HG03520 (cell line): ENCODE data around the gene PAQR4.
"Not testable (repeated sequence)": the region's sequence is repeated elsewhere in the genome, so short reads cannot be mapped to it uniquely, and the experiment has no call there.

Source experiments
- ATAC-seq: cut with Tn5 transposase; IDR thresholded peaks from one replicate; pipeline ENCODE4 v1.9.1; 2021; ENCODE audit warnings: mild to moderate bottlenecking, moderate library complexity; ENCODE audit not compliant: unreplicated experiment

The PAQR4 gene

DNA sequence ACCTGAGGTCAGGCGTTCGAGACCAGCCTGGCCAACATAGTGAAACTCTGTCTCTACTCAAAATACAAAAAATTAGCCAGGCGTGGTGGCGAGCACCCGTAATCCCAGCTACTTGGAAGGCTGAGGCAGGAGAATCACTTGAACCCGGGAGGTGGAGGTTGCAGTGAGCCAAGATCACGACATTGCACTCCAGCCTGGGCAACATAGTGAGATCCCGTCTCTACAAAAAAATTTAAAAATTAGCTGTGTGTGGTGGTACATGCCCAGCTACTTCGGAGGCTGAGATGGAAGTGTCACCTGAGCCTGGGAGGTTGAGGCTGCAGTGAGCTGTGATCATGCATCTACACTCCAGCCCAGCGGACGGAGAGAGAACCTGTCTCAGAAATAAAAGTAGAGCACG, 25.4 kb upstream of the PAQR4 start:
- not testable (repeated sequence) for ATAC-seq

DNA sequence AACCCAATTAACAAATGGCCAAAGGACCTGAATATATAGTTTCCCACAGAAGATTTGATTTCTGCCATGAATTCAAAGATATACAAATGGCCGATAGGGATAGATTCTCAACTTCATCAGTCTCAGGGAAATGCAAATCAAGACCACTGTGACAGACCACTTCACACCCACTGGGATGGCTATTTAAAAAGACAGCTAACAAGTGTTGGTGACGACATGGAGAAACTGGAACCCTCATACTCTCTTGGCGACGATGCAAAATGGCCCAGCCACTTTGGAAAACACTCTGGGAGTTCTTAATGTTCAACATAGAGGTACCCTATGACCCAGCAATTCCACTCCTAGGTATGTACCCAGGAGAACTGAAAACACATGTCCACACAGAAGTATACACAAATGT, 22.5 kb upstream of the PAQR4 start:
- no peak for ATAC-seq

DNA sequence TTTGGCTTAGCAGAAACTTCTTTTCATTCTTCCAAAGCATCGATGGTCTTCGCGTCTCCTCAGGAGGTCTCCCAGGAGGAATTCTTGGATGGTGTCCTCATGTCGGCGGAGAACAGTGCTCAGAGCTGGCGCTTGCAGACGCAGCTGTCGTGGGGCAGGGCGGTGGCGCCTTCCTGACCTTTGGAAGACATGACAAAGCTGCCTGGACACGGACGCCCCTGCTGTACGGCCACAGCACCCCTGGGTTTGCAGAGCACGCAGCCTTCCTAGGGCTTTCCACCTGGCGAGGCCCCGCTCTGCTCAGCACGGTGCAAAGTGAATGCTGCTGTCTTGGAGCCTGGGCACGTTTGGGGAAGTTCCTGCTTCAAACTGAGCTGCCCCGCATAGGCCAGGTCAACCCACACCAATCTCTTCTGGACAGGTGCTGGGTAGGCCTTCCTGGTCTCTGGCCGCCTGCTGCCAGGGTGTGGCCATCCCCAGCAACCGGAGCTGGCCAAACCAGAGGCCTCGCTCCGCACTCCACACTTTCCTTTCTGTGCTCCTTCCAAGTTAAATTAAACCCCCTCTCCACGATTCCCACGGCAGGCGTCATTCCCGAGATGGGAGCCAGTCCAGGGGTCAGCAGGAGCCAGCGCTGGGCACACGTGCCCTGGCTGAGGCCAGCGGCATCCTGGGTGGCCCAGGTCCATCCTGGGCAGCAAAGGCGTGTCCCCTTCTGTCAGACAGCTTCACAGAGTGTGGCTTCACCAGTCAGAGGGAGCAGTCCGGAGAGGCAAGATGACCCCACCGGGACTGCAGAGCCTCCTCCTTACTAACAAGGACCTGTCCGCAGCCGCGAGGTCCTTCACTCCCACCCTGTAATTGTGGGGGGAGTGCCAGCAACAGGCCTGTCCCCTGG, 20.1 kb upstream of the PAQR4 start:
- no peak for ATAC-seq

DNA sequence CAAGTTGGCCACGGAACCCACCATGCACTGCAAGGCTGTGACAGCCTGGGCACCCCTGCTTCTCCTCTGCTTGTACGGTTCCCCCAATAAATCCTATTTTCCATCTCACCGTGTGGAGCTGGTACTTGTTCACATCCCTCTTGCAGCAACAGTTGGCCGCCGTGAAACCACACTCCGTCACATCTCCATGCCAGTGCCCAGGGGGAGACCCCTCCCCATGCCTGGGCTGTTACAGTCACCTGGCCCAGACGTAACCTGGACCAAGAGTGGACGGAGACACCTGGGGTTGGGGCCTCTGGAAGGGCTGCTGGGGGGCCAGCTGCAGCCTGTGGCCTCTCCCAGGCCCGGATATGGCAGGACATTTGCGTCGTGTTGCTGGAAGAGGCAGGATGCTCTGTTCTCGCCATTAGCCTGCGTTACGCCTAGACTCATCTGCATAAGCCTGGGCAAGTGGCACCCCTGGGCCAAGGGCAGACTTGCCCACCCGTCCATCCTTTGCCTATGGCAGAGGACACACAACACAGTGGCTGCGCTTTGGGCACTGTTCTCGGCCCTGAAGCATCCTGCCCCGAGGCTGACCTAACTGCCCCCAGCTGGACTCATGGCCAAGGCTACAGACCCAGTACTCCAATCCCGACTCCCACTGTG, 19.3 kb upstream of the PAQR4 start:
- ATAC-seq = no peak

DNA sequence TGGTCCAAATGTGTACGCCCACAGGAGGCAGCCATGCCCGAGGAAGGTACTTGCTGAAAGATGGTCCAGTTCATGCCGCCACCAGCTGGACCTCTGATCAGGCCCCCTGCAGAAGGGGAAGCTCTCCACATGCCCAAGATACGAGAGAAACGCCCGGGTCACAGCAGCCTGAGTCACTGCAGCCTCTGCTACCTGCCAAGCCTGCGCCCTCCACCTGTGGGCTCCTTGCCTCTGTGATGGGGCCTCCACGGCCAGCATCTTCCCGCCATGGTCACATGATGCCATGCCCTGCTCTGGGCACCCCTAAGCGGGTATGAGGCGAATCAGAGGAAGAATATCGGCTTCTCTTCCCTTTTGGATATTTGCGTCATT, 18.8 kb upstream of the PAQR4 start:
- no peak for ATAC-seq

DNA sequence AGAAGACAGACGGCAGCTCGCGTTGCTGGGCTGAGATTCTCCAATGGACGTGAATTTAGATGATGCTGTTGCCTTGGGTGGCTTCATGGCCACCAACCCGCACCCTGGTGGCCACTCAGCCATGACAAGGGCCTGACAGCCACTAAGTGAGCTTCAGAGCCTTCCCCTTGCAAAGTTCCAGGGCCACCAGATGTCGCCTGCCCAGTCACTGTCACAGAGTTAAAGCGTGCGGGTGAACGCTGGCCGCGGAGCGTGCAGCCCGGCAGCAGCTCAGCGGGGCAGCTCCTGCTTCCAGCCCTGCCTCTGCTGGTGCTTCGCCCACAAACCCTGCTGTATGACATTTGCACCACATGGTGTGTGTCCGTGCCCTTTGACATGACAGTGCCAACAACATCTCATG, 18.4 kb upstream of the PAQR4 start:
- ATAC-seq = no peak

DNA sequence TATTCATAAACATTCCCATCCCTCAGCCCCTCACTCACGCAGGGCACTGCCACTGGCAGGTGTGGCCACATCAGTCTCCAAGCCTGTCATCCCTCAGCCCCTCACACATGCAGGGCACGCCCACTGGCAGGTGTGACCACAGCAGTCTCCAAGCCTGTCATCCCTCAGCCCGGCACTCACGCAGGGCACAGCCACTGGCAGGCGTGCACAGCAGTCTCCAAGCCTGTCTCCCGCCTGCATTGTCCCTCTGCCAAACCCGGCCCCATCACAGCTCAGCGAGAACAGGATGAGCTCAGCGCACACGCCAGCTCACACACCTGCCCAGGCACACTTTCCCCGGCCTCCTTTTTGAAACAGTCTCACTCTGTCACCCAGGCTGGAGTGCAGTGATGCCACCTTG, 16.5 kb upstream of the PAQR4 start:
- ATAC-seq = no peak

DNA sequence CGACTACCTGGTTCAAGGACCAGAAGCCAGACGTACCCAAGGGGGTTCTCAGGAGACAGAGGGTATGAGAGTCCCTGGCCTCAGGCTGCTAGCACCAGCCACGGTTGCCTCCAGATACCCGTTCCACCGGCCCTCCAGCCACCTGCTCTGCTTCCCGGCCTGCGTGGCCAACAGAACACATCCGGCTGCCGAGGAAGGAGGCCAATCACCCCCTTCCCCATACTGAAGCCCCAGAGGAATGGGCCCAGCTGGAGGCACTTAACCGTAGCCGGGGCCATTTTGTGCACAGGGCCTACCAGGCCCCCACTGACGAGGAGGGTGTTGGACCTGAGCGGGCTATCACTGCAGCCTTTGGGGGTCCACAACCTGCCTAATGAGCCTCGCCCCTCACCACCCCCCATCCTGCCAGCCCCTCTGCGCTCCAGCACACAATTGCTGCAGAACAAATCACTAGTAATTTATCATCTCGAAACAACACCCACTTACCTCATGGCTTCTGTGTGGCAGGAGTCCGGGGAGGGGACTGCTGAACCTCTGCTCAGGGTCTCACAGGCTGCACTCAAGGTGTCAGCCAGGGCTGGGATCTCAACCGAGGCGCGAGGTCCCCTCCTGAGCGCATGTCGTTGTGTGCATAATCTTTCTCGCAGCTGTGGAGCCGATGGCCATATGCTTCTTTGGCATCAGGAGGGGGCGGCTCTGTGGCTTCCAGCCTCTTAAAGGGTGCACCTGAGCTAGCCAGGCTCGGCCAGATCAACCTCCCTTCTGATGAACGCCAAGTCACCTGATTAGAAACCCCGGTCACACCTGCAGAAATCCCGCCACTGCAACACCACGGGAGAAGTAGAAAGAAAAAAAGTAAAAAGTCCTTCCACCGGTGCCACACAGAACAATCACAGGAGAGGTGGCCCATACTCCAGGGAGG, 15.2 kb upstream of the PAQR4 start:
- no peak for ATAC-seq

DNA sequence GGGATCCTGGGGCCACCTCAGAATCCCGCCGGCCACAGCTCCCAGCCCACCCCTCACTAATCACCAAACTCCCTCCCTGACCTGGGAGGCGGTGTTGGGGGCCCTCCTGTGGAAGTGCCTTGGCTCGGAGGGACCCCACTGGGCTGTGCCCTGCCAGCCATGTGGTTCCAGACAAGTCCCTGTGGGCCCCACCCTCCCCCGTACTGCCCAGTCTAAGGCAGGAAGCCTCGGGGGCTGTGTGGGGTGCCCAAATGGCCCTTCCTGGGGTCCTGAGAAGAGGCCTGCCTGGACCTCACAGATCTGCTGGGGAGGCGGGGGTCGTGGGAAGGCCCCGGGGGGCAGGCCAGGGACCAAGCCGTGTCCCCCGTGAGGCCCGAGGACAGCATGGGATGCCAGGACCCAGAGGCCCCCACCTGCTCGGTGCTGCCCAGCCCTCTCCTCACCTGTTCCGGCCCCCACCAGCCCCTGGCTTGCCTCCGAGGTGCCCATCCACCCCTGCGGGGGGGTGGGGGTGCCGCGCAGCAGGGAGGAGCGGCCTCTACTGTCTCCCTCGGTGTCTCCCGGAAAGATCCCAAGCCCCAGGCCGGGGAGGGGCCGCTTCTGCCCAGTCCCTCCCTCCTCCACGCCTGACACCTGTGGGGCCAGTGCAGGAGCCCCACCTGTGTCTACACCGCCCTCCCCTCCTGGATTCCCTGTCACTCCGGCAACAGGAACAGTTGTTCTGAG, 14.3 kb upstream of the PAQR4 start:
- no peak for ATAC-seq

DNA sequence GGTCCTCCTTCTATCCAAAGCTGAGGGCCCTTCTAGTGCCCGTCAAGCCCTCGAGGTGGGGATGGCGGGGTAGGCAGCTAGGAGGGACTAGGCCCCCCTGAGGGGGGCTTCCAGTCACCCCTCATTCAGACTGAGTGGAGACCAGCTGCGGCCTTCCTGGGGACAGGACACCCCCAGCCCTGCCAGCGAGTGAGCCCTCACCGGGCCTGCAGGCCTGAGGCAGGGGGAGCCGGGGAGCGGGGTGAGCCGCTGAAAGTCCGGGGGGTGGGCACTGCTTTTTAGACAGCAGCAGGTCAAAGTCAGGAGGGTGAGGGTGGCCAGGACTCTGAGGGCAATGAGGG, 13.7 kb upstream of the PAQR4 start:
- ATAC-seq = no peak

DNA sequence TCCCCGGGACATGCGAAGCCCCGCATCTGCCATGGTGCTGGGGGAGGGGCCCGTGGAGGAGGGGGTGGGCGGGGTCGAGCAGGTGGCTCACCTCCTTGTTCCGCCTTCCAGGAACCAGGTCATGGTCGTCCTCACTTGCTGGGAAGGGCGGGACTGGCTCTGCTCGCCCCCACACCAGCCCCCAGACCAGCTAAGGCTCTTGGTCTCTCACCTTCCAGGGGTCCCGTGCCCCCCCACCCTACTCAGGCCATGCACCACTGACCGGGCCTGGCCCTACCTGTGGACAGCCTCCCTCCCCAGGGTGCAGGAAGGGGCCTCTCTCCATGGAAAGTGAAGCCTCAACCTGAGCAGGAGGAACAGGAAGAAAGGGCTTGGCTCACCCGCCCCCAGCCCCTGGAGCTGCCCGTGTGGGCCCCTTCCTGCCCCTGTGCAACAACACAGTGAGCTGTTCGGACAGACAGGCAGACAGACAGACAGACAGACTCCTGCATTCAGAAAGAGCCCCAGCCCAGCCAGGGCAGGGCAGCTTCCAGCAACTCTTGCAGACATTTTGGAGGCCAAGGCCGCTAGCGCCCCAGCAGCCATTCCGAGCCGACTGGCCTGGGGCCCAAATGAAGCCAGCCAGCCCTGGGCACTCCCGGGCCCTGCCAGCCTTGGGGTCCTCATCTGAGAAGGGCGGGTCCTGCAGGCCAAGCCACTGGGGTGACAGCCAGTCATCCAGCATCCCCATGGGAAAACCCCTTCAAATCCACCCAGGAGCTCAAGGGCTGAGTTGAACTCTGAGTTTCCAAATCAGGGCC, 13.2 kb upstream of the PAQR4 start:
- ATAC-seq = no peak

DNA sequence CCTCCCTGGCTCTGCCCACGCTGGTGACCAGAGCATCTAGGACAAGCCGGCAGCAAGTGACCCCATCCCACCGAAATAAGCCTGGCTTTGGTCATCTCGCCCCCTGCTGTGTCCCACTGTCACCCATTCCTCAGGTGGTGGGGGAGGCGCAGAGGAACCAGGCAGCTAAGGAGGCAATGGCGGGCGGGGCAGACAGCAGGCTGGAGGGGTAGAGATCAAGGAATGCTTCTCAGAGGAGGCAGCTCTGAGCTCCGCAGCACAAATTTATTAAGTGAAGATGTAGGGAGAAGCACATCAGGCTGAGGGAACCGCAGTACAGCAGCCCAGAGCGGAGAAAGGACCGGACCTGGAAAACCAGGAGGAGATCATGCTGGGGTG, 12.6 kb upstream of the PAQR4 start:
- no peak for ATAC-seq

DNA sequence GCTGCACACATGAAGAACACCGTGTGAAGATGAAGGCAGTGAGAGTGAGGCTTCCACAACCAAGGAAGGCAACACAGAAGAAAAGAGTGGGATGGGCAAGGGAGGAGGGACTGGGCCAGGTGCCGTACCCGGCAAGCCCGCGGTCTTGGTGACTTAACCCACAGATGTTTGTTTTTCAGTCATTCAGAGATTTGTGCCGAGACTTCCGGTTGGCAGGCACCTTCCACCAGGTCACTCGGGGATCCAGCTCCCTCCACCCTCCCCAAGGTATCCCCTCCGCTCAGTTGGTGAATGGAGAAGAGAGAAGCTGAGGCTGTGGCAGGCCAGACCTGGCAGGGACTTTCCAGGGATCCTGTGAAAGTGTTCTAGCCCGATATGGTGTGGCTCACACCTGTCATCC, 9.9 kb upstream of the PAQR4 start:
- ATAC-seq = no peak

DNA sequence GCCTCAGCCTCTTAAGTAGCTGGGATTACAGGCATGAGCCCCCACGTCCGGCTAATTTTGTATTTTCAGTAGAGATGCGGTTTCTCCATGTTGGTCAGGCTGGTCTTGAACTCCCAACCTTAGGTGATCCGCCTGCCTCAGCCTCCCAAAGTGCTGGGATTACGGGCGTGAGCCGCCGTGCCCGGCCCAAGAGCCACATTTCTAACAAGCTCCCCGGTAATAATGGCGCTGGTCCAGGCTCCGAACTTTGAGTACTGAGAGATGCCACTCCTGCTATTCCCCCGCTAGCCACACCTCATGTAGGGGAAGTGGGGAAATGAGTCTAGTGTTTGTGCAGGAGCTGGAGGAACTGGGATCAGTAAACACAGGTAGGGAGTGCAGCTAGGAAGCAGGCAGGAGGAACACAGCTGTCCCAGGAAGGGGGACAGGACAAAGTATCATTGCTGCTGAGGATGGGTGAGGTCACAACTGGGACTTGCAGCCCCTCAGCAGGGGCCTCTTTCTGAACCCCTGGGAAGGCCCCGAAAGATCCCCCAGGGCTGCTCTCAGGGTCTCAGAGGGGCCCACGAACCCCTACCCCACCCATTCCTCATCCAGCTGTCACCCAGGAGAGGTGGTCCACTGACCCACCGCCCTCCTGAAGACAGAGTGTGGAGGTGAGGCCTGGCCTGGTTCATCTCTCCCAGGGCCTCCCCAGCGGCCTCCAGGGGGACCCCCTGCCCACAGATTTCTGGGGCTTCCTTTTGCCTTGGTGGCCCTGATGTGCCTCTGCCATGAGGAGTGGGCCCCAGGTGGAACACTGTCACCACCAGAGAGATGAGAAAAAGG, 8.8 kb upstream of the PAQR4 start:
- ATAC-seq = no peak

DNA sequence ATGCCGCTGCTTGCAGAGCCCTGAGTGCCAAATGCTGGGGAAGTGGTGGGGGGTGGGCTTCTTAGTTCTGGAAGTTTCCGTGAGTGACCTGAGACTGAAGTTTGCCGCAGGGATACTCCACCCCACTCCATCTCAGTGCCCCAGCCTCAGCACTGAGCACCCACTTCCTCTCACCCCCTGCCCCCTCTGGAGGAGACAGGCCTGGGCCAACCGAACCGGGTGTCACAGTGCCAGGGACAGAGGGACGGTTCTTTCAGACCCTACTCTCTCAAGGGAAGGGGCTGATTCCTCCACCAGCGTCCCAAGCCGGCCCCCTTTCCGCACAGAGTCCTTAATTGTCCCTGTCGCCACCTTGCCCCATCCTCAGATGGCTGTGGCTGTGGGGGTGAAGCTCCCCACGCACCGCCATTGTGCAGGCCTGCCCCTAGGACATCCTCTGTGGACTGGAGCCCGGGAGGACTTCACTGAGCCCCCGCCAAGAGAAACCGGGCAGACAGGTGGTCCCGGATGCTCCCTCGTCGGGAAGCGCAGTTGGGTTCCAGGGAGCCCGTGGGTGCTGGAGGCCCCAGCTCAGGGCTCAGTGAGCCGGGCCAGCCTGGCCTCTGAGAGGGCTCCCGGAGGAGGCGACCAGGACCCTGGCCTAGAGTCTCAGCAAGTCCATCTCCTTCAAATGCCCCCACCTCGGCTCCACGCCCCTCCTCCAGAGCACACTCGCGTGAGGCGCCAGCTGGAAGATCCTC, 6.6 kb upstream of the PAQR4 start:
- ATAC-seq = no peak

DNA sequence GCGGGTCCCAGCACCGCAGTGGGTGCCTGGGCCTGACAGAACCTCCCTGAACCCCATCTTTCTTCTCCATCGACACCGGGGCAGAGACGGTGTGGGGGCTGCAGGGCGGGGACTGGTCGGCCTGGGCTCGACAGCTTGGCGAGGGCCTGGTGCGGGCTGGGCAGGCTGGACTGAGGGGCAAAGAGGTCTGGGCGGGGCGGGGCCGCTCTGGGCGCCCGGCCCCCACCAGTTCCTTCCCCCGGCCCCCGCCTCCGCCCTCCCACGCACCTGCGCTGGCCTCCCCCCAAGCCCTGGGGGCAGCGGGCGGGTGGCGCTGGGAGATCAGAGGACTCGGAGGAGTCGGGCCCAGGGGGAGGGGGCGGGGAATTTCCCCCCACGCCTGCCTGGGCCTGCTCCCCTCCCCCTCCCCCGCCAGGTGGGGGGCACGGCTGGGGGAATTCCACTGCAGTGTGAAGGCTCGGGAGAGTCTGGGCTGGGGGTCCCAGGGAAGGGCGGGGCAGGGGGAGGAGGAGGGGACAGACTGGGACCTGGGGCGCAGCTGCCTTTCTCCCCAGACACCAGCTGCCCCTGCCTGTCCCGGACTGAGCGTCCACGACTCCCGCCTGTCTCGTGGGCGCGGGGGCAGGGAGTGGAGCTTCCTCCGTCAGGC, 6.0 kb upstream of the PAQR4 start:
- no peak for ATAC-seq

DNA sequence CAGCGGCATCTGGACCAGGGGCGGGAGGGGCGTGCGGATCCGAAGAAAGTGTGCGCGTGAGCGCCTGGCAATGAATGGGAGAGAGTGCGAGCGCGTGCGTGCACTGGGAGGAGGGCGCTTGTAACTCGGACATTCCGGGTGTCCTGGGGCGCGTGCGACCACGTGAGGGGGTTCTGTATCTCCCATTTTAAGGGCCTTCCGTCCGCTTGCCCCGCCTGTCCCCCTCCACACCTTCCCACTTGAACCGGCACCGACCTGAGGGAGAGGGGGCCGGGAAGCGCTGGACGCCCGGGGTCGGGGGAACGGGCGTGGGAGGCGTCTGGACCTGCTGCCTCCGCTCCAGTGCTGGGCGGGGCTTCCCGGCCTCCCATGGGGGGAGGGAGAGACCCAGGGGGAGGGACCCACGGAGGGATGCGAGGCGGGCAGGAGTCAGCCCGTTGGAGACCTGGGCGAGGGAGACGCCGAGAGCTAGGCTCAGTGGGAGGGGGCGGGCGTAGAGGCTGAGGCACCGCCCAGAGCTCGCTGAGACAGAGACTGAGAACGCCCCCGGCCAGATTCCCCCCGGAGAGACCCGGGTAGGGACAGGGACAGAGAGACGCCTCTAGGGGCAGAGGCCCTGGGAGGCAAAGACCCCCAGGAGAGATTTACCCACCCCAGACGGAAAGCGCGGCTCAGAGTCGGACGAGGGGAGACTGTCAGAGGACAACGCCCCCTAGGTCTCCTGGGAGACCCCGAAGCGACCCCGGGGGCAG, 5.2 kb upstream of the PAQR4 start, which contains the start of gene KREMEN2:
Gene KREMEN2, plus strand, starts transcription at position 553 of the 752 bp plus-strand sequence. CDS start 246 bp downstream, outside the sequence.
- no peak for ATAC-seq
